NAMALWA (cell line): Measurements from ENCODE around the gene MCU.

Source experiments
- DNase-seq: peaks from one replicate; pipeline ENCODE4 v3.0.0-alpha.2; 2015; ENCODE audit warnings: low spot score

Gene MCU

DNA sequence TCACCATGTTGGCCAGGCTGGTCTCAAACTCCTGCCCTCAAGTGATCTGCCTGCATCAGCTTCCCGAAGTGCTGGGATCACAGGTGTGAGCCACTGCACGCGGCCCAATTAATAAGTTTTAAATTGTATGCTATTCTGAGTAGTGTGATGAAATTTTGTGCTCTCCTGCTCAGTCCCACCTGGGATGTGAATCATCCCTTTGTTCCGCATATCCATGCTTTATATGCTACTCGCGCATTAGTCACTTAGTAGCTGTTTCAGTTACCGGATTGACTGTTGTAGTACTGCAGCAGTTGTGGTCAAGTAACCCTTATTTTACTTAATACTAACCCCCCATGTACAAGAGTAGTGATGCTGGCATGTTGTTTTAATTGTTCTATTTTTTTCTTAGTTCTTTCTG is 154.3 kb downstream of the MCU start:
- DNase-seq, result no peak

DNA sequence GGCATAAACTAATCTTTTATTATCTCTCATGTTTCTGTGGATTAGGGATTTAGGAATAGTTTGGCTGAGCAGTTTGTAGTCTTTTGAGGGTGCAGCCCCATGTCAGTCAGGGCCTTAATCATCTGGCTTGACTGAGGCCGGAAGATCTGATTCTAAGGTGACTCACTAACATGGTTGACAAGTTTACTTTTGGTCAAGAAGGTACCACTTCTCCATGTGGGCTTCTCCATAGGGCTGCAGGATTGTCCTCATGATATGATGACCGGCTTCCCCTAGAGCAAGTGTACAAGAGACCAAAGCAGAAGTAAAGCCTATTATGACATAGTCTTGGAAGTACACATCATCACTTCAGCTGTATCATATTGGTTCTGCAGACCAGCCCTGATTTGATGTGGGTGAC is 155.7 kb downstream of the MCU start:
- no peak for DNase-seq

DNA sequence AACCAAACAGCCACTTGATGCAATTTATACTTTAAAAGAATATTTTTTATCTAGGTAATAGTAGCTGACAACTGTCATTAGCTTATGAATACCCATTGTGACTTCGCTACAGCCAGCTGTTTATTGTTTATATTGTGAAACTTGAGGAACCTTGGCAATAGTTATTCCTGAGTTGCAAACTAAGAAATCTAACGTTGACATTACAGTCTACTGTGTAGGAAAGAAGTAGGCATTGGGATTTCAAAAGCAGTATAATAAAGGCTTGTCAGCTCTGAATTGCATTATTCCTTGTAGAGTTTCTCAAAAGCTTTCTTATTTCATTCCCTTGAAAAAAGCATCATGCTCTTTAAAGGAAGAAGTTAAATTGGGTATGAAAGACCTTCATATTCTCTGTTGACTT is 158.9 kb downstream of the MCU start:
- no peak for DNase-seq

DNA sequence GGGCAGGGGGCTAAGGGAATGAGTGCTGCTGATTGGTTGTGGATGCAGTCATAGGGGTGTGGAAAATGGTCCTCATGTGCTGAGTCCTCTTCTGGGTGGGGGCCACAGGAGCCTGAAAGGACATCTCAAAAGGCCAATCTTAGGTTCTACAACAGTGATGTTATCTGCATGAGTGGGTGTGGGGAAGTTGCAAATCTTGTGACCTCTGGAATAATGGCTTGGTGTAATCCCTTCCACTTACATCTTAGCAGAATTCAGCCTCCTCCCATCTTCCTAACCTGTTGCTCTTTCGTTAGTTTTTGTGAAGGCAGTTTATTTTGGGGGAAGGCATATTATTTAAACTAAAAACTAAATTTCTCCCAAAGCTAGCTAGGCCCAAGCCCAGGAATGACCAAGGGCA is 159.6 kb downstream of the MCU start:
- DNase-seq, result no peak

DNA sequence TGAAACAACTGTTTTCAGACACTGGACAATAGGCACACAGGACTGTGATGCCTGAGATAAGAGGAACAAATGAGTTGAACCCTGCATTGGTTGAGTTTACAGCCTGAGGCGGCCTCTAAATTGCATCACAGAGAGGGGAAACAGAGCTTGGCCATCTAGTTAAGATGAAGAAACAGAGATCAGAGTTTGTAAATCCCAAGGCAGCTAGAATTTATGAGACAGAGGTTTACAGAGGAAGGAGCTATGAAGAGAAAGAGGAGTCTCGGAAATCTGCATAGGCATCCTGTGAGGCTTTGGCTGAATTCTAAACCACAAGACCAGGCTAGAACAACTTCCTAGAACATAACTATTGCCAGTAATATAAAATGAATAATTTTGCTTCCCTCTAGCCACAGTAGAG is 160.6 kb downstream of the MCU start:
- DNase-seq, result no peak

DNA sequence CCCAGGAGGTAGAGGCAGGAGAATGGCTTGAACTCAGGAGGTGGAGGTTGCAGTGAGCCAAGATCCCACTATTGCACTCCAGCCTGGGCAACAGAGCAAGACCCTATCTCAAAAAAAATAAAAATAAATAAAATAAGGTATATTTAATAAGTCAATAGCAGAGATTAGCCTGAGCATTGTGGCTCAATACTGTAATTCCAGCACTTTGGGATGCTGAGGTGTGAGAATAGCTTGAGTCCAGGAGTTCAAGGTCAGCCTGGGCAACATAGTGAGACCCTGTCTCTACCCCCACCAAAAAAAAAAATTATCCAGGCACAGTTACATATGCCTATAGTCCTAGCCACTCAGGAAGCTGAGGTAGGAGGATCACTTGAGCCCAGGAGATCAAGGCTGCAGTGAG is 163.2 kb downstream of the MCU start:
- DNase-seq, result no peak

DNA sequence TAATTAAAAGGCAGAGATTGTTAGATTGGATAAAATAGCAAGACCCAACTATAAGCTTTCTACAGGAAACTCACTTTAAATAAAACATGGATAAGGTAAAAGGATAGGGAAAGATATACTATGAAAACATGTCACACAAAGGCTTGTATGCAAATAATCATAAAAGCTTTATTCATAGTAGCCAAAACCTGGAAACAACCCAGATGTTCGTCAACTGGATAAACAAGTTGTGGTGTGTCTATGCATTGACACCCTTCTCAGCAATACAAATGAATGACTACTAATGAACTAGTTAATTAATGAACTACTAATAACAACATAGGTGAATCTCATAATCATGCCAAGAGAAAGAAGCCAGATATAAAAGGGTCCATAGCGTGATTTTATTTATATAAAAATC is 163.8 kb downstream of the MCU start:
- no peak for DNase-seq

DNA sequence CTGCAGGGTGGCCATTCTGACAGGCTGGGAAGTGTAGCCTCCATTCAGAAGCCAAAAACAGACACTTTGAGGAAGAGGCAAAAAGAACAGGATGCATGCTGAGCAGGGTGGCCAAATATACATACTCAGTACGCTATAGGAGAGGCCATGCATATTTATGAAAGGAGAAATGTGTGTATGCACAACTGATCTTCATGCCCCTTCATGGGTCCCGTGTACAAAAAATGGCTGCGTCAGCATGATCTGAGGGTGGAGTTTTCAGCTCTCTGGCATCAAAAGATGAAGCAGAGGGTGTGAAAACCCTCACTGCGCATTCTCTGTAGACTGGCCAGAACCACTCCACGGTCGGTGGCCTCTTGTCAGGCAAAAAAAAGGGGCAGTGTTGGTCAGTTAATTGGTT is 166.1 kb downstream of the MCU start:
- no peak for DNase-seq

DNA sequence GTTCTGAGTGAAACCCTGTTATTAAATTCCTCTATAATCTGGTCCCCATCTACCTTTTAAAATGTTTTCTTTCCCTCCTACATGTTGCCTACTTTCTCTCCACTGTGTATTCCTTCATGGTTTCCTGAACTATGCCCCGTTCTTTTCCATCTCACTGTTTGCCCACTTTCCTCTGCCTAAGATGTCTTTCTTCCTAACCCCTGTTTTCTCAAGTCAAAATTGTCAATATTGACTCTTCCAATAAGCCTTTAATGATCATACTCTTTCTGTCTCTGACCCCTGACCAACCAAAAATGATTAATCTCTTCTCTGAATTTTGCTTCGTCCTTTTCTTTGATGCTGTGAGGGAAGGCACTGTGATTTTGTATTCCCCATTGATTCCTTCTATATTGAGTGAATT is 171.0 kb downstream of the MCU start:
- DNase-seq, result no peak

DNA sequence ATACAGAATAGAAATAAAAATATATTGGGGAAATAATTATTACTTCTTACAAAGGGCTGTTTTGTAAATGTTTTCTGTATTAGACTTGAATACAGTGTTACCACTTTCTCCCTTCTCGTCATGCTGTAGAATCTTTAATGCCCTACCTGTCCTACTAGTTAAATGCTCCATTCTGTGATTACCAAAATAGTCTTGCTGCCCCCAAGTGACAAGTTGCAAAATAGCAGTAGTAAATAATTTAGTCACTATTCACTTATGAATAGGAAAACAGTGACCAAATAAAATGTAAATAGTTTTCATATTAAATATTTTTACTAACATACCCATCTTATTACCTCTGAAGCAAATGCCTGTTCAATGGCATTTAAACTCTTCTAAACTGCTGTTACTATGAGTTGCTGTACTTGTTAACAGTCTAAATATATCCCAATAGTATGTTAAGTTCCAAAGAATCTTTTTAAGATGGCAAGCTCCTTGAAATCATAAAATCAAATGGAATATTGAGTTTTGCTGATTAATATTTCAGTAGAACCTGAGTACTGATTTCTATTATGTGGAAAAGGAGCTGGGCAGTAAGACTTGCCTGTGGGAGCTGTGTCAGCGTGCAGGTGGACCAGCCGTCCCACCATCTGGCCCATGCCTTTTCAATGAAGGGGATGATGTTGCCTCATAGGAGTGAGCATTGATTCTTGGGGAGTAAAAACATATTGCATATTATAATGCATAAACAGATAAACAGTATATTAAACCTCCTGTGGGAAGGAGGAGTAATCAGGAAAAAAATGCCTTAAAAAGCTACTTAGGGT is 183.5 kb downstream of the MCU start:
- DNase-seq, result peak; percentile 40

DNA sequence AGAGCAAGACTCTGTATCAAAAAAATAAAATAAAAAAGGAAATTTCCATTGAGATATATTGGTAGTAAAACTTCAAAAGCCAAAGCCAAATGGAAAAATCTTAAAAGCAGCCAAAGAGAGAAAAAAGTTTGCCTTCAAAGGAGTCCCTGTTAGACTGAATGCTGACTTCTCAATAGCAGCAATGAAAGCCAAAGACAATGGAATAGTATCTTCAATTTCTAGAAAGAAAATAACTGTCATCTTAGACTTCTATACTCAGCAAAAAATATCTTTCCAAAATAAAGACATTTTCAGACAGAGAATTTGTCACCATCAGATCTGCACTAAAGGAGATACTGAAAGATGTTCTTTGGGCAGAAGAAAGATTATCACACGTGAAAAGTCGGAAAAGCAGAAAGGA is 187.3 kb downstream of the MCU start:
- no peak for DNase-seq

DNA sequence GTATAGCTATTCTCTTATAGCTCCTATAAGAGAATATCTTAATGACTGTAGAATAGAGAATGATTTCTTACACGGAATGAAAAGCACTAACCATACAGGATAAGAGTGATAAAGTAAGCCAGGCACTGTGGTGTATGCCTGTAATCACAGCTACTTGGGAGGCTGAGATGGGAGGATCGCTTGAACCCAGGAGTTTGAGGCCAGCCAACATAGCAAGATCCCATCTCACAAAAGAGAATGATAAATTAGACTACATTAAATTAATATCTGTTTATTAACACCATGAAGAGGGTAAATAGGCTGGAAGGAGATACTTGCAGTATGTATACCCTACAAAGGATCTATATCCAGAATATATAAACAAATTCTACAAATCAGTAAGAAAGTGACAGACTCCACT is 189.3 kb downstream of the MCU start:
- DNase-seq, result no peak

DNA sequence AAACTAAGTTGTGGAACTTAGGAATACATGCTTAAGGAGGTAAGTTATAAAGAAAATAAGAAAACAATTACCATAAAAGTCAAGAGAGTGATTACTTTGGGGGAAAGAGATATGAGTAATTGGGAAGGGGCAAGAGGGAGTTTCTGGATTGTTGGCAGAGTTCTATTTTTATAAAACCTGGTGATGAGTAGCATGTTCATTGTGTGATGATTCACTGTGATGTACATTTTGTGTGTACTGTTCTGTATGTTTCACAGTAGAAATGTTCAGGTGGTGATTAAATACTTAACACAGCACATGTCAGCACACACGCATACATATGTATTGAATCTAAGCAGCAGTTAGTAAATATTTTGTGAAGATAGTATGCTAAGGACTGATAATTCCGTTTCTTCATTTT is 191.9 kb downstream of the MCU start:
- DNase-seq, result no peak

DNA sequence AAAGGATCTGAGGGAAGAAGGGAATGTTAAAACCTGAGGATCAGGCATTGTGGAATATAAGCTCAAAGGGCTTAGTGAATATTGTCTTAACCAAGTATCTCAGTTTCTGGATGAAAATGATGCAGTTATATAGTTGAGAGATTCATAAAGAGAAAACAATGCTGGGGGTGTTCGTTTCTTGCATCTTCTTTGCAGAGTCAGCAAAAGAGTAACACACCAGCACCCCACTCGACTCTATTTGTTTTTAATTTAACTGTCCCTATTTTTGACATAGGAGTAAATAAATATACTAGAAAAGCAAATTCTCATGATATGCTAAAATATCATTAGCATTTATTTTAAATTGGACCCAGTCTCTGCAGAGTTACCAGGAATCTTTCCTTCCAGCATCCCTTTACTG is 194.0 kb downstream of the MCU start:
- DNase-seq, result no peak

DNA sequence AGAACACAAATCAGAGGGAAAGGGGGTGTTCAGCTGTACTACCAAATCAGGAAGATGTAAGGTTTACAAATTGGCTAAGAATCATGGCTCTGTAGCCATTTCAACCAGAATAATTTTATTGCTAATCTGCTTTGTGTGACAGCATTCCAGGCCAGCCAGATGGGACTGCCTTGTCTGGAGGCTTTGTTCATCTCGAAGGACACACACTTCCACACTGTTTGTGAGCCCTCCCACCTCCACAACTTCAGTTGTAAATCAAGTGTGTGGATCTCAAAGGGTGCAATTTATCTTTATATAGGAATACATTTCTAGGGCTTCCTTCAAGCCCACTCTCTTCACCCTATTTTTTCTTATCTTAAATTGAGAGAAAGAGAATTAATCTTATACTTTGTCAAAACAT is 194.7 kb downstream of the MCU start:
- no peak for DNase-seq

DNA sequence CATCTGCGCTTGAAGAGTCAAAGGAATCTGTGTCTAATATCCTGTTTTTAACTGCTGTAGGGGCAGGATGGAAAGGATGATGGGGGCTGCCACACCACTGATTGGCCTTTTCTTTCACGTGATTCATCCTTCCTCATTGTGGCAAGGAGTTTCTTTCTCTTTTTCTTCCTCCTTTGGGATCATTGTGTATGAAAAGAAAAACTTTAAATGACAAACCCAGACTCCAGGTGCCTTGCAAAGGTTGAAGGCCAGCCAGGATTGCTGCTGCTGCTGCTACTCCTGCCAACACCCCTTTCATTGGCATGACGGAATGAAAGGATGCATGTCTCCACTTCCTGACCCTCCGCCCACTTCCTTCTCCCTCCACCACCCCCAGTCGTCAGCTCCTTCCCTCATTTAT is 195.1 kb downstream of the MCU start:
- DNase-seq, result no peak

DNA sequence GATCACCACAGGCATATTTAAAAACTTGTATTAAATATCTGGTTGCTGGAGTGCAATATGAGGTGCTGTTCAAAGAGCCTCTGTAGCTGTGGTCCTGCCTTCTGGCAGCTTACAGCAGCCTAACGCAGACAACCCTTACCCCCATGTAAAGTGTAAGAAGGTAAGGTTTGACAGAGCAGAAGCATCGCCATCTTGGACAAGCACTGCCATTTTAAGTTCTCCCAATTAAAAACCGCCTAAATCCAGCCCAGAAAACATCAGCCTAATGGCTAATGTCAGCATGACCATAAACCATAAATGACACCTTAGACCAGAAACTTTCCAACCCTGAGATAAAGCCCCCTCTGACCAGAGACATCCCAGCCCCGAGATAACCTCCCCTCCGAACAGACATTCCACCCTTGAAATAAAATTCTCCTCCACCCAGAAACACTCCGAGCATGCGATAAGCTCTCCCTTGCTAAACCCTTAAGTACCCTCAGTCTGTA is 196.3 kb downstream of the MCU start:
- no peak for DNase-seq

DNA sequence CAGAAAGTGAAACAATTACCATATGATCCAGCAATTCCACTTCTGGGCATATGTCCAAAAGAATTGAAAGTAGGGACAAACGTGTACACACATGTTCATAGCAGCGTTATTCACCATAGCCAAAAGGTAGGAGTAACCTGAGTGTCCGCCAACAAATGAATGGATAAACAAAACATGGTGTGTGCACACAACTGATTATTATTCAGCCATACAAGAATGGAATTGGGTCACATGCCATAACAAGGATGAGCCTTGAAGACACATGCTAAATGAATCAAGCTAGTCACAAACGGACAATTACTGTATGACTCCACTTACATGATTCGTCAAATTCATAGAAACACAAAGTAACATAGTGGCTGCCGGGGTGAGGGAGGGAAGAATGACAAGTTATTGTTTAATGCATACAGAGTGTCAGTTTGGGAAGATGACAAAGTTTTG is 197.5 kb downstream of the MCU start:
- no peak for DNase-seq

DNA sequence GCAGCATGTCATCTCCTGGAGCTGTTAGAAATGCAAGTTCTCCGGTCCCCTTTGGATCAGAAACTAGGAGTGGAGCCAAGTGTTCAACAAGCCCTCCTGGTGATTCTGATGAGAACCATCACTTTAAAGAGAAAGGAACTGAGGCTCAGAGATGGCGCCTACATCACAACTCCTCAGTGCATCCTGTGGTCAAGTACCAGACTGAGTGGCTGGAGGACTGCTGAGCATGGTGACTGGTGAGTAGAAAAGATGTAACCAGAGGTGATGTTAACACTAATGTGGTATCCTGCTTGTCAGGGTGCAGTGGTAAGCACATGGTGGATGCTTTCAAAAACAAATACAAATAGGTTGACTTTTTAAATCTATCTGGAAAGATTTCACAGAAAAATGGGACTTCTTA is 198.1 kb downstream of the MCU start:
- DNase-seq, result no peak

DNA sequence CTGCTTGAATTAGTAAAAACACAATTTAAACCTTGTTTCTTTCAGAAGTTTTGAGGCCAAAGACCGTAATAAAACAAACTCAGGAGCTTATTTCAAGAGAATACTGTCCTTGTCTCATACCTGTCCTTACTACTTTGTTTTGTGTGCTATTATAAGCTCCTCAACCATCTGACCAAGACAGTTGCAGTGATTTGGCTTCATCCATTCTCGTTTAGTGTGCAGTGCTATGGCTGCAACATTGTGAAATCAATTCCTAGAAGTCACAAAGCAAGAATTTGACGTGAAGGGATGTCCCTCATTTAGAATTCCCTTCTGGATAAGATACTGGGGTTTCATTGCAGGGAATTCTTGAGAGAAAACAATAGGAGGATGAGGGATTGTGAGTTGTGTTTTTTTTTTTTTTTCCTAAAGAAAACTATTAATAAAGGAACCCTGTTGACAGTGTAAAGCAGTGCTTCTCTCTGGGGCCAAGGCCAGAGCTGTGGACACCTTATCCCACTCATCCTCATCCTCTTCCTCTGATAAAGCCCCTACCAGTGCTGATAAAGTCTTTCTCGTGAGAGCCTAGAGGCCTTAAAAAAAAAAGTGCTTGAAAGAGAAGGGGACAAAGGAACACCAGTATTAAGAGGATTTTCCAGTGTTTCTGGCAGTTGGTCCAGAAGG is 201.3 kb downstream of the MCU start, which contains the start of gene OIT3:
TSS of gene OIT3 (plus strand) at position 604 of the 663 bp plus-strand sequence. CDS start 60 bp downstream, outside the sequence.
- DNase-seq, result no peak

DNA sequence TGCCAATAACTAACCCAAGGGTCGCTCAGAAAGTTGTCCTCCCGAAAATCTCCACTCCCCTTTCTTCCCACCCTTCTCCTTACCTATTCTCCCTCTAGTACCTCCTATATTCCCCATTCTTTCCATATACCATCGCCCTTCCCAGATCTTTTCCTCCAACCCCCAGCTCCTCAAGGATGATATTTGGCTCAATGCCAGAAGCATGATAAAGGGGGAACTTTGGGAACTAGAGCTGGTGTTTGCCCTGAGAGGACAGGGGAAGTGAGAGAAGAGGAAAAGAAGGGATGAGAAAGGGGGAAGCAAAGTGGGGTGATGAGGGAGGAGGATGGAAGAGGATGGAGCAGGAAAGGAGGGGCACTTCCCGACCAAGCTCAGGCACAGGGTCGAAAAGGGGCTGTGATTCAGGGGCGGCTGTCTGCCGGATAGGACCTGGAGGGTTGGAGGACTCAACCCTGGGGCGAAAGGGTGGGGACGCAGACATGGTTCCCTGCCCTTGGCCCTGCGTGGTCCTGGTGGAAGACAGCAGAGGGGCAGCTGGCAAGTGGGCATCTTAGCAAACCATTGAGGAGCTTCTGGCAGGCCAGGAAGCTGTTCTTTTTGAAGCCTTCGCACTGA is 203.4 kb downstream of the MCU start:
- DNase-seq, result no peak

DNA sequence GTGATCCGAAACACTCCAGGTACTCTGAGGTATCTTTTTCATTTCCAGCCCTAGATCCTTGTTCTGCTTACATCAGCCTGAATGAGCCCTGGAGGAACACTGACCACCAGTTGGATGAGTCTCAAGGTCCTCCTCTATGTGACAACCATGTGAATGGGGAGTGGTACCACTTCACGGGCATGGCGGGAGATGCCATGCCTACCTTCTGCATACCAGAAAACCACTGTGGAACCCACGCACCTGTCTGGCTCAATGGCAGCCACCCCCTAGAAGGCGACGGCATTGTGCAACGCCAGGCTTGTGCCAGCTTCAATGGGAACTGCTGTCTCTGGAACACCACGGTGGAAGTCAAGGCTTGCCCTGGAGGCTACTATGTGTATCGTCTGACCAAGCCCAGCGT is 206.7 kb downstream of the MCU start:
- DNase-seq, result no peak

DNA sequence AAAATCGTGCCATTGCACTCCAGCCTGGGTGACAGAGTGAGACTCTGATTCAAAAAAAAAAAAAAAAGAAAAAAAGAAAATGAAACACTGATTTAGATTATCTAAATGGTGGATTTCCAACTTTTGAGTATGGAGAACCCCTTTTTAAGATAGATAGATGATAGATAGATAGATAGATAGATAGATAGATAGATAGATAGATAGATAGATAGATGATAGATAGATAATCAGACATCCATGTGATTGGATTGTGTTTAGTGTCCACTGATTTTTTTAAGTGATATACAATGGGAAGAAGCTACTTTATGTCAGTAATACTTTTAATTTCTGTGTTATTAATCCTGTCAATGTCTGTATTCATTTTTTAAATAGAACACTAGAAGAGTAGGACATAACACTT is 207.6 kb downstream of the MCU start:
- no peak for DNase-seq
